Dendritic cell treated with granulocyte-macrophage colony-stimulating factor and Interleukin-4, amounts not matched to agents 40 ng/mL and 50 ng/mL, for 4 days (primary cell): ENCODE results near the gene FKBP8.
"Not testable (repeated sequence)": the region's sequence is repeated elsewhere in the genome, so short reads cannot be mapped to it uniquely, and the experiment has no call there.

Experiments used
- H3K27ac Mint-ChIP-seq: one replicate; pipeline ENCODE4 v1.8.0; 2022; ENCODE audit warnings: mild to moderate bottlenecking, mixed read lengths
- H3K27me3 Mint-ChIP-seq: one replicate; pipeline ENCODE4 v1.8.0; 2022; ENCODE audit warnings: mild to moderate bottlenecking, mixed read lengths
- H3K36me3 Mint-ChIP-seq: one replicate; pipeline ENCODE4 v1.8.0; 2022; ENCODE audit warnings: low read depth, mixed read lengths
- H3K4me1 Mint-ChIP-seq: one replicate; pipeline ENCODE4 v1.8.0; 2022; ENCODE audit warnings: low read depth, mixed read lengths
- H3K4me3 Mint-ChIP-seq: one replicate; pipeline ENCODE4 v1.8.0; 2022; ENCODE audit warnings: mild to moderate bottlenecking, moderate library complexity, mixed read lengths
- H3K9me3 Mint-ChIP-seq: one replicate; pipeline ENCODE4 v1.8.0; 2022; ENCODE audit warnings: mixed read lengths
- intact Hi-C: fragments of 100-400 bp; cut with micrococcal nuclease; formaldehyde crosslinking; loops from one replicate; pipeline ENCODE4 v1.15.0; 2022

The FKBP8 gene

GRCh38 chr19:18542941-18543813 lies at the start of gene FKBP8:
Gene FKBP8 (minus strand): TSS chr19:18543573. CDS start chr19:18541970, 1,603 bp downstream.
- Mint-ChIP-seq H3K36me3 (peaks cover 38% of the 10 kb centered on the region), H3K9me3 (no peaks in the 10 kb centered on the region), H3K4me3 (peak within 1 kb of the TSS; percentile 83), H3K27me3 (no peaks in the 10 kb centered on the region), H3K27ac (peak within 1 kb of the TSS; percentile 92), H3K4me1 (peaks cover 41% of the 10 kb centered on the region)
- intact Hi-C loops = loop anchor here (1.0 kb wide), 2 partner anchors 21 to 28 kb away; partner anchors contain the start of genes ELL and UBA52

- peaks cover 68% of the 10 kb centered on the region for H3K4me1 Mint-ChIP-seq
- H3K36me3 Mint-ChIP-seq = peaks cover 44% of the 10 kb centered on the region
- intact Hi-C loops = loop anchor here (10.0 kb wide), 1 partner anchor 82 kb away; no protein-coding TSS in a partner anchor
- H3K27me3 Mint-ChIP-seq = peaks cover 22% of the 10 kb centered on the region
- H3K4me3 Mint-ChIP-seq, H3K27ac Mint-ChIP-seq, H3K9me3 Mint-ChIP-seq: not testable (repeated sequence)
Observed at GRCh38 chr19:18592732-18593131, 49.4 kb upstream of the FKBP8 start.

GRCh38 chr19:18591735-18592385 lies 48.5 kb upstream of the FKBP8 start:
- peaks cover 19% of the 10 kb centered on the region for H3K27me3 Mint-ChIP-seq
- intact Hi-C loops = loop anchor here (10.0 kb wide), 1 partner anchor 83 kb away; no protein-coding TSS in a partner anchor
- peaks cover 72% of the 10 kb centered on the region for H3K4me1 Mint-ChIP-seq
- peaks cover 44% of the 10 kb centered on the region for H3K36me3 Mint-ChIP-seq
- H3K9me3 Mint-ChIP-seq = no peaks in the 10 kb centered on the region
- no peak overlapping the region for H3K27ac Mint-ChIP-seq
- H3K4me3 Mint-ChIP-seq = no peak overlapping the region

GRCh38 chr19:18590273-18591272 lies 47.2 kb upstream of the FKBP8 start:
- no peaks in the 10 kb centered on the region for H3K9me3 Mint-ChIP-seq
- peaks cover 73% of the 10 kb centered on the region for H3K4me1 Mint-ChIP-seq
- peak overlapping the region; percentile 91 for H3K27ac Mint-ChIP-seq
- intact Hi-C loops = loop anchor here (10.0 kb wide), 1 partner anchor 84 kb away; no protein-coding TSS in a partner anchor
- peak overlapping the region; percentile 88 for H3K4me3 Mint-ChIP-seq
- peaks cover 9% of the 10 kb centered on the region for H3K27me3 Mint-ChIP-seq
- H3K36me3 Mint-ChIP-seq = peaks cover 44% of the 10 kb centered on the region

- H3K9me3 Mint-ChIP-seq = no peaks in the 10 kb centered on the region
Observed at GRCh38 chr19:18589380-18590272, 46.3 kb upstream of the FKBP8 start.

GRCh38 chr19:18588611-18589379 lies 45.4 kb upstream of the FKBP8 start, which contains the start of gene REX1BD:
Gene REX1BD (plus strand): TSS chr19:18588798. CDS start chr19:18588802, 4 bp downstream.
- Mint-ChIP-seq H3K27ac (peak within 1 kb of the TSS; percentile 91), H3K4me3 (peak within 1 kb of the TSS; percentile 88), H3K36me3 (peaks cover 44% of the 10 kb centered on the region), H3K4me1 (peaks cover 62% of the 10 kb centered on the region), H3K9me3 (no peaks in the 10 kb centered on the region), H3K27me3 (no peaks in the 10 kb centered on the region)
- intact Hi-C loops = loop anchor here (2.0 to 5.0 kb wide), 4 partner anchors 16 to 259 kb away; partner anchors contain the start of gene ELL

More at GRCh38 chr19:18589380-18590272, 46.3 kb upstream of the FKBP8 start:
- peaks cover 44% of the 10 kb centered on the region for H3K36me3 Mint-ChIP-seq
- peaks cover 70% of the 10 kb centered on the region for H3K4me1 Mint-ChIP-seq
- intact Hi-C loops = loop anchor here (2.0 to 10.0 kb wide), 5 partner anchors 17 to 258 kb away; partner anchors contain the start of gene ELL
- peaks cover 2% of the 10 kb centered on the region for H3K27me3 Mint-ChIP-seq
- peak overlapping the region; percentile 88 for H3K4me3 Mint-ChIP-seq
- peak overlapping the region; percentile 91 for H3K27ac Mint-ChIP-seq

GRCh38 chr19:18587962-18588610 lies 44.7 kb upstream of the FKBP8 start:
- Mint-ChIP-seq H3K4me1 (peaks cover 55% of the 10 kb centered on the region), H3K27me3 (no peaks in the 10 kb centered on the region), H3K9me3 (no peaks in the 10 kb centered on the region), H3K36me3 (peaks cover 41% of the 10 kb centered on the region), H3K27ac (peak overlapping the region; percentile 91), H3K4me3 (peak overlapping the region; percentile 88)
- intact Hi-C loops = loop anchor here (2.0 to 5.0 kb wide), 4 partner anchors 15 to 259 kb away; partner anchors contain the start of gene ELL

- Mint-ChIP-seq H3K4me1 (peaks cover 51% of the 10 kb centered on the region), H3K36me3 (peaks cover 36% of the 10 kb centered on the region), H3K27me3 (no peaks in the 10 kb centered on the region), H3K27ac (peak overlapping the region; percentile 91), H3K4me3 (peak overlapping the region; percentile 88), H3K9me3 (no peaks in the 10 kb centered on the region)
- intact Hi-C loops = loop anchor here (5.0 kb wide), 3 partner anchors 65 to 260 kb away; partner anchors contain the start of gene ELL
Observed at GRCh38 chr19:18587561-18587960, 44.2 kb upstream of the FKBP8 start.

GRCh38 chr19:18586306-18586705 lies 42.9 kb upstream of the FKBP8 start:
- no peak overlapping the region for H3K4me3 Mint-ChIP-seq
- H3K27ac Mint-ChIP-seq = peak overlapping the region; percentile 85
- H3K4me1 Mint-ChIP-seq = peaks cover 51% of the 10 kb centered on the region
- peaks cover 23% of the 10 kb centered on the region for H3K36me3 Mint-ChIP-seq
- intact Hi-C loops = loop anchor here (5.0 kb wide), 3 partner anchors 64 to 261 kb away; partner anchors contain the start of gene ELL
- no peaks in the 10 kb centered on the region for H3K9me3 Mint-ChIP-seq
- H3K27me3 Mint-ChIP-seq = no peaks in the 10 kb centered on the region

GRCh38 chr19:18580311-18580710 lies 36.9 kb upstream of the FKBP8 start:
- Mint-ChIP-seq H3K27me3 (no peaks in the 10 kb centered on the region), H3K4me3 (no peak overlapping the region), H3K4me1 (peaks cover 4% of the 10 kb centered on the region), H3K27ac (no peak overlapping the region), H3K9me3 (no peaks in the 10 kb centered on the region), H3K36me3 (peaks cover 26% of the 10 kb centered on the region)
- intact Hi-C loops = no loop called here

GRCh38 chr19:18577365-18577914 lies 34.1 kb upstream of the FKBP8 start:
- intact Hi-C loops = no loop called here
- no peak overlapping the region for H3K27ac Mint-ChIP-seq
- no peaks in the 10 kb centered on the region for H3K27me3 Mint-ChIP-seq
- no peak overlapping the region for H3K4me3 Mint-ChIP-seq
- H3K9me3 Mint-ChIP-seq = no peaks in the 10 kb centered on the region
- peaks cover 16% of the 10 kb centered on the region for H3K4me1 Mint-ChIP-seq
- peaks cover 55% of the 10 kb centered on the region for H3K36me3 Mint-ChIP-seq
